Progenitor cell of endocrine pancreas (in vitro differentiated cells): ENCODE measurements around the gene VPS13C. TPM values are rescaled to one million over a fixed set of nuclear protein-coding genes. Genes with fewer than 3 reads are reported as not detected.

Experiments used
- DNase-seq: peaks from one replicate; pipeline ENCODE4 v3.0.0; 2021; ENCODE audit warnings: low spot score; ENCODE audit not compliant: unreplicated experiment
- H3K27ac Mint-ChIP-seq: 2 replicates; pipeline ENCODE4 v1.8.0; 2021; ENCODE audit warnings: mild to moderate bottlenecking, moderate library complexity, mixed read lengths
- H3K27me3 Mint-ChIP-seq: 2 replicates; pipeline ENCODE4 v1.8.0; 2021; ENCODE audit warnings: mixed read lengths
- H3K36me3 Mint-ChIP-seq: 2 replicates; pipeline ENCODE4 v1.8.0; 2022; ENCODE audit warnings: mixed read lengths; ENCODE audit not compliant: insufficient read depth
- H3K4me1 Mint-ChIP-seq: 2 replicates; pipeline ENCODE4 v1.8.0; 2021; ENCODE audit warnings: low read depth, mixed read lengths
- H3K4me3 Mint-ChIP-seq: 2 replicates; pipeline ENCODE4 v1.8.0; 2021; ENCODE audit warnings: low read depth, mild to moderate bottlenecking, moderate library complexity, mixed read lengths
- H3K9me3 Mint-ChIP-seq: 2 replicates; pipeline ENCODE4 v1.8.0; 2021; ENCODE audit warnings: low read depth, mixed read lengths
- CTCF ChIP-seq: fragments of 200-600 bp; sonication (generic); IDR thresholded peaks from one replicate; pipeline ENCODE4 v1.5.0; 2021; ENCODE audit warnings: antibody characterized with exemption, mild to moderate bottlenecking; ENCODE audit not compliant: unreplicated experiment
- long read RNA-seq: library from polyadenylated mRNA; unstranded; transcript quantifications from one replicate; pipeline ENCODE4 v2.0.0, GENCODE V29; 2020
- total RNA-seq: library from RNA; stranded (reverse); gene quantifications from 2 replicates; pipeline ENCODE4 v1.2.1, GENCODE V29; 2021

VPS13C gene
- 47.7 and 57.1 TPM in 2 replicates for total RNA-seq
- long read RNA-seq, partial matches to known transcripts = 120 of 141 reads
- long read RNA-seq, other reads (novel, unspliced or antisense) = 21 of 141 reads

- peak; percentile 85 for TF ChIP-seq CTCF
- Mint-ChIP-seq H3K36me3 (peaks cover 2% of the 10 kb centered on the region), H3K4me3 (peak within 1 kb of the TSS; percentile 96), H3K9me3 (no peaks in the 10 kb centered on the region), H3K4me1 (peaks cover 8% of the 10 kb centered on the region), H3K27me3 (peaks cover 36% of the 10 kb centered on the region), H3K27ac (peak within 1 kb of the TSS; percentile 94)
- DNase-seq = peak; percentile 93
Measured at GRCh38 chr15:62060113-62060895, at the start of gene VPS13C. VPS13C (minus strand) TSS chr15:62060447; CDS start chr15:62060374, 73 bp downstream.

- DNase-seq = no peak
- Mint-ChIP-seq H3K4me1 (peaks cover 4% of the 10 kb centered on the region), H3K36me3 (no peaks in the 10 kb centered on the region), H3K4me3 (no peak overlapping the region), H3K27me3 (no peaks in the 10 kb centered on the region), H3K27ac (no peak overlapping the region), H3K9me3 (no peaks in the 10 kb centered on the region)
- TF ChIP-seq CTCF = no peak
Measured at GRCh38 chr15:62109437-62109836, 49.2 kb upstream of the VPS13C start.

- H3K9me3 Mint-ChIP-seq = no peaks in the 10 kb centered on the region
- no peak for TF ChIP-seq CTCF
- no peak overlapping the region for H3K27ac Mint-ChIP-seq
- H3K4me1 Mint-ChIP-seq = peaks cover 4% of the 10 kb centered on the region
- no peaks in the 10 kb centered on the region for H3K36me3 Mint-ChIP-seq
- H3K4me3 Mint-ChIP-seq = no peak overlapping the region
- no peak for DNase-seq
- H3K27me3 Mint-ChIP-seq = no peaks in the 10 kb centered on the region
Measured at GRCh38 chr15:62108411-62108810, 48.2 kb upstream of the VPS13C start.

- Mint-ChIP-seq H3K36me3 (no peaks in the 10 kb centered on the region), H3K4me3 (no peak overlapping the region), H3K4me1 (peaks cover 4% of the 10 kb centered on the region), H3K27ac (no peak overlapping the region), H3K27me3 (no peaks in the 10 kb centered on the region), H3K9me3 (no peaks in the 10 kb centered on the region)
- DNase-seq = no peak
- TF ChIP-seq CTCF = no peak
Measured at GRCh38 chr15:62107571-62108121, 47.4 kb upstream of the VPS13C start.

GRCh38 chr15:62106096-62106495, 45.8 kb upstream of the VPS13C start:
- H3K4me3 Mint-ChIP-seq = no peak overlapping the region
- no peak for DNase-seq
- no peaks in the 10 kb centered on the region for H3K36me3 Mint-ChIP-seq
- H3K27me3 Mint-ChIP-seq = no peaks in the 10 kb centered on the region
- TF ChIP-seq CTCF = no peak
- H3K9me3 Mint-ChIP-seq = no peaks in the 10 kb centered on the region
- no peak overlapping the region for H3K27ac Mint-ChIP-seq
- peaks cover 4% of the 10 kb centered on the region for H3K4me1 Mint-ChIP-seq
